Measurements from ENCODE around the gene NPAS3.

The NPAS3 gene

GRCh38 chr14:33016613-33017012, 77.9 kb downstream of the NPAS3 start:
- no peak for DNase-seq (ENCODE audit: low read depth in 2 of 2)

GRCh38 chr14:33017016-33017415, 78.3 kb downstream of the NPAS3 start:
- no peak for DNase-seq (ENCODE audit: low read depth in 2 of 2)

- no peak for DNase-seq (ENCODE audit: low read depth in 2 of 2)
Measured at GRCh38 chr14:33019346-33019745, 80.7 kb downstream of the NPAS3 start.

GRCh38 chr14:33026850-33027430, 88.3 kb downstream of the NPAS3 start:
- no peak for DNase-seq (ENCODE audit: low read depth in 2 of 2)

GRCh38 chr14:33029511-33029910, 90.8 kb downstream of the NPAS3 start:
- DNase-seq (ENCODE audit: low read depth in 2 of 2) = no peak

- no peak for DNase-seq (ENCODE audit: low read depth in 2 of 2)
Measured at GRCh38 chr14:33030386-33030785, 91.7 kb downstream of the NPAS3 start.

- no peak for DNase-seq (ENCODE audit: low read depth in 2 of 2)
Measured at GRCh38 chr14:33035416-33036194, 96.9 kb downstream of the NPAS3 start.

- DNase-seq (ENCODE audit: low read depth in 2 of 2) = no peak
Measured at GRCh38 chr14:33039311-33039710, 100.6 kb downstream of the NPAS3 start.

- DNase-seq (ENCODE audit: low read depth in 2 of 2) = no peak
Measured at GRCh38 chr14:33040372-33041140, 101.9 kb downstream of the NPAS3 start.

- DNase-seq (ENCODE audit: low read depth in 2 of 2) = no peak
Measured at GRCh38 chr14:33042591-33042990, 103.9 kb downstream of the NPAS3 start.

- DNase-seq (ENCODE audit: low read depth in 2 of 2) = no peak
Measured at GRCh38 chr14:33045760-33046159, 107.1 kb downstream of the NPAS3 start.

GRCh38 chr14:33052943-33053342, 114.3 kb downstream of the NPAS3 start:
- DNase-seq (ENCODE audit: low read depth in 2 of 2) = no peak

GRCh38 chr14:33056213-33056612, 117.5 kb downstream of the NPAS3 start:
- no peak for DNase-seq (ENCODE audit: low read depth in 2 of 2)

GRCh38 chr14:33057585-33057984, 118.9 kb downstream of the NPAS3 start:
- no peak for DNase-seq (ENCODE audit: low read depth in 2 of 2)

- DNase-seq (ENCODE audit: low read depth in 2 of 2) = no peak
Measured at GRCh38 chr14:33061667-33062325, 123.1 kb downstream of the NPAS3 start.

- no peak for DNase-seq (ENCODE audit: low read depth in 2 of 2)
Measured at GRCh38 chr14:33062476-33062875, 123.8 kb downstream of the NPAS3 start.

GRCh38 chr14:33062881-33063280, 124.2 kb downstream of the NPAS3 start:
- no peak for DNase-seq (ENCODE audit: low read depth in 2 of 2)

GRCh38 chr14:33063521-33063920, 124.8 kb downstream of the NPAS3 start:
- no peak for DNase-seq (ENCODE audit: low read depth in 2 of 2)

- DNase-seq (ENCODE audit: low read depth in 2 of 2) = no peak
Measured at GRCh38 chr14:33065634-33066033, 127.0 kb downstream of the NPAS3 start.

- DNase-seq (ENCODE audit: low read depth in 2 of 2) = no peak
Measured at GRCh38 chr14:33068040-33068439, 129.4 kb downstream of the NPAS3 start.

GRCh38 chr14:33068626-33069025, 129.9 kb downstream of the NPAS3 start:
- DNase-seq (ENCODE audit: low read depth in 2 of 2) = no peak

GRCh38 chr14:33070475-33070874, 131.8 kb downstream of the NPAS3 start:
- no peak for DNase-seq (ENCODE audit: low read depth in 2 of 2)
